Fibroblast of villous mesenchyme (primary cell): ENCODE measurements around the gene RBM19. TPM values are rescaled to one million over a fixed set of nuclear protein-coding genes. Genes with fewer than 3 reads are reported as not detected.

ENCODE experiments used
- DNase-seq: peaks from one replicate; pipeline ENCODE4 v3.0.0-alpha.2; 2010; ENCODE audit warnings: low read depth
- H3K4me3 ChIP-seq: 2 replicates; pipeline ENCODE4 v1.5.1; 2011; ENCODE audit warnings: low read depth, mild to moderate bottlenecking, low read length
- CTCF ChIP-seq: IDR thresholded peaks from 2 replicates; pipeline ENCODE4 v1.5.1; 2012; ENCODE audit warnings: low read depth, mild to moderate bottlenecking, low read length; ENCODE audit not compliant: insufficient read depth
- total RNA-seq: library from RNA; depleted of rRNA; stranded (reverse); fragments of >200 nt; gene quantifications from 2 replicates; pipeline ENCODE4 v1.2.3, GENCODE V29; 2012

Gene RBM19
- total RNA-seq, 1 donor, result 26.8 TPM

DNA sequence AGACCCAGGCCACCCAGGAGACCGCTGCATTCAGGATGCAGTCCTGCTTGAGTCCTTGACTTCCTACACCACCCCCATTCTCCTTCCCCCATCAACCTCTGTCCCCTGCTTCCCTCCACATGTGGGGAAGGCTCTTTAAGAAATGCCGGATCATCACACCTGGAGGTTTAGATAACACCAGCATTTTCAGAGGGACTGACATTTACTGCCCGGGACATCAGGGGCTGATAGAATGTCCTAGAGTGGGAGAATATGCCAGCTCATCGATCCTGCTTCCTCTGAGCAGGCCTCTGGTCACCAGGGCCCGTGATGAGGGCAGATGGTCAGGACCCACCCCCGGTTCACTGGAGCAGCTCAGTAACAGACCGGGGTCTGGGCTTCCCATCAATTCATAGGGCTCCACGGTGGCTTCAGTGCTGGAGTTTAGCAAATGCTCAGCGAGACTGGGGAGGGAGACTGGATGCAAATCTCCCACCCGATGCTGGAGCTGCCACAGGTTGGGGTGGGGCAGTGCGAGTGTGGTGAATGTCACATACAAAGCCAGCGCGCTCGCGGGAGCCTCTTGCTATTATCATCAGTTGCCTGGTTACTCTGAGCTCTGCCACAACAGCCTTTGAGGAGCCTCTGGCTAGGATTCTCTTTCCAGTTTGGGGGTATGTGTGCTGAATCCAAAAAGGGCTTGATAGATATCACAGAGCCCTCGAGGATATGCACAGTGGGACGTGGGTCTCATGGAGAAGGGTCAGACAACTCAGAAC, 111.6 kb downstream of the RBM19 start:
- TF ChIP-seq CTCF, result no peak
- DNase-seq, result no peak
- H3K4me3 ChIP-seq, result no peak overlapping the region

GRCh38 chr12:113853491-113853890, 112.6 kb downstream of the RBM19 start:
- DNase-seq, result no peak
- no peak for TF ChIP-seq CTCF
- no peak overlapping the region for H3K4me3 ChIP-seq

- no peak overlapping the region for H3K4me3 ChIP-seq
- TF ChIP-seq CTCF, result no peak
- no peak for DNase-seq
Measured at GRCh38 chr12:113852695-113853490, 113.2 kb downstream of the RBM19 start.

DNA sequence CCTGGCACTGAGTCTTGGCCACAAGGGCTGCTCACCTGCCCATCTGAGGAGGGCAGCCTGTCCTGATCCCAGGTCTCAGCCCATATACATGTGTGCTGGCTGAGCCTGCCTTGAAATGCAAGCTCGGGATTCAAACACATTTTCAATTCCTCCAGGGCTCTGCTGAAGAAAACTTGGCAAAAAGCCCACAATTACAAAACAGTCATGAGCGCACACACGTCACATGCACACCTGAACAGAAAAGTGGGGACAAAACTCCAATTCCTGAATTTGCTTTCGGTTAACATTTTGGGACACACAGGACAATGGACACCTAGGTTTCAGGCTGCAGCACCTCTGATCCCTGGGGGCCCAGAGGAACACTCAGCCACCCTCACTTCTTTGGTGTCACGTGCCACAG, 113.9 kb downstream of the RBM19 start:
- no peak for TF ChIP-seq CTCF
- no peak for DNase-seq
- no peak overlapping the region for H3K4me3 ChIP-seq

DNA sequence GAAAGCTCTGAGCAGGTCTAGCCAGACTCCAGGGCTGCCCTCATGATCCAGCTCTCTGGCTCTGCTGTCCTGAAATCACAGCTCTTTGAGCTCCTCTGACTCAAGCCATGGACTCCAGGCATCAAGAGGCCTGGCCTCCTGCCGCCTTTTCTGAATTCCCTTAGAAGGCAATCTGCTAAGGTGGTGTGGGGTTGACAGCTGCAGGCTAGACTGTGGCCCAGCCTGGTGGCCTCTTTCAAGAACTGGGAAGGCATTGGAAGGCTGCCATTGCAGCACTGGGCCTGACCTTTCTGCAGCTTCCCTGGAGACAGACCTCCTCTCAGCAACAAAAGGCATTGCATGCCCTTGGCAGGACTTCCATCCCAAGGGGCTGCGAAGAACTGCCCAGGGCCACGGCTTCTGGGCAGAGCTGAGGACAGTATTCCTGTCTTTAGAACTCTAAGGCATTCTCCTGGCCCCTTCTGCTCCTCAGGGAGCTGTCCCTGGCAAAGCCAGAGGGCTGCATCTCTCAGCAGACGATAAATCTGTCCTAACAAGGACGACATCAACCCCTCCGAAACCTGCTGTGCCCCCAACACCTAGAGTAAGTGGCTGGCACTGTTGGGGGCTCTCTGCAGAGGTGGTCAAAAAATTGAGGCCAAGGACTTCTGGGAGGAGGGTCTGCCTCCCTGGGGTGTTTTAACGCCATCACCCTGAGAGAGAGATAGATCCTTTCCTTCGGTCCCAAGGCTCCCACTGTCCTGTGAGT, 115.6 kb downstream of the RBM19 start:
- no peak for TF ChIP-seq CTCF
- no peak overlapping the region for H3K4me3 ChIP-seq
- peak; percentile 21 for DNase-seq

DNA sequence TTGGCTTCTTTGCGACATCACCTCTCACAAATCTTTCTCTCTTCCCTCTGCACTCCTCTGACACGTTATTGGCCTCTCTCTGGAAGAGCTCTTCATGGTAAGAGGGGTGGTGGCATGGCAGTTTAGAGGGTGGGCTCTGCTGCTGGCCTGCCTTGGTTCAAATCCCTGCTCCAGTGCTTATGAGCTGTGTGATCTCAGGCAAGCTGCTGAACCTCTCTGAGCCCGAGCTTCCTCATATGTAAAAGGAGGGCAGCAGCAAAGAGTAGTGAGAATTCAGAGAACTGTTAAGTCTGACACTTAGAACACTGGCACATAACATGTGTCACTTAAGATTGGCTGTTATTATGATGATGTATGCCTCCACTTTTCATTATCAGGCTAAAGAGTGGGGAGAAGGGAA, 118.3 kb downstream of the RBM19 start:
- no peak for TF ChIP-seq CTCF
- no peak overlapping the region for H3K4me3 ChIP-seq
- no peak for DNase-seq
